ENCODE measurements around the gene CISD3.

- TF ChIP-seq CTCF (IDR thresholded peaks at IDR 0.05; ENCODE audit: low read length): no peak
- TF ChIP-seq EZH2 (IDR thresholded peaks at IDR 0.05; ENCODE audit: borderline replicate concordance, low read length): no peak
Observed at GRCh38 chr17:38697061-38697820, 32.9 kb upstream of the CISD3 start.

Data from OCI-LY1 (cell line).